CD4-positive, alpha-beta T cell treated with Interleukin-12 subunit alpha and Interleukin-12 subunit beta, for 1 hour (primary cell): ENCODE measurements around the gene SLC2A5.

ENCODE experiments used
- DNase-seq: peaks from one replicate; pipeline ENCODE4 v3.0.0-alpha.2; 2020

SLC2A5 gene

GRCh38 chr1:9087411-9088125, 18.1 kb upstream of the SLC2A5 start:
- DNase-seq: no peak

DNA sequence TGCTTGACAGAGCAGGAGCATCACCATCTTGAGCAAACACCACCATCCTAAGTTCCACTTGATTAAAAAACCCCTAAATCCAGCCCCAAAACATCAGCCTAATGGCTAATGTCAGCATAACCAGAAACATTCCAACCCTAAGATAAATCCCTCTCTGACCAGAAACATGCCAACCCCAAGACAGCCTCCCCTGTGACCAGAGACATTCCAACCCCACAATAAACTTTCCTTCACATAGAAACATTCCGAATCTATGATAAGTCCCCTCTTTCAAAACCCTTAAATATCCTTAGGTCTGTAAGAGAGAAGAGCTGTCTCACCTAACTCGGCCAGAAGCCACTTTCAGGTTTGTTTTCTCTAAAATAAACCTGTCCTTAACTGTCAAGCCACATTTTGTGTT, 17.4 kb upstream of the SLC2A5 start:
- DNase-seq: no peak

DNA sequence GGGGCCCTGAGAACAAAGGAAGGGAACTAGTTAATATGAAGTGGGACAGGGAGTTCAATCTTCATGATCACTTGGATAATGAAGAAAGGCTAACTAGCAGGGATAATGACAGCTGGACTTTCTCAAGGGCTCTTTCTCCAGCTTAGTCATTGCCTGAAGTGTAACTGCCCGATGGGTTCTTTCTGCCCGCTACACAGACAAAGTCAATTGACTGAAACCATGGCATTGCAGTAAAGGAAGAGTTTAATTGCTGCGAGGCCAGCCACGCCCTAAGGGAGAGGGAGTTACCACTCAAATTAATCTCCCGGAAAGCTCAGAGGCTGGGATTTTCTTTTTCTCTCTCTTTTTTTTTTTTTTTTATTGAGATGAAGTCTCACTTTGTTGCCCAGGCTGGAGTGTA, 16.6 kb upstream of the SLC2A5 start:
- DNase-seq: no peak

- no peak for DNase-seq
These were observed 16.0 kb upstream of the SLC2A5 start for GRCh38 chr1:9085306-9085940.

GRCh38 chr1:9084906-9085305, 15.5 kb upstream of the SLC2A5 start:
- no peak for DNase-seq

DNA sequence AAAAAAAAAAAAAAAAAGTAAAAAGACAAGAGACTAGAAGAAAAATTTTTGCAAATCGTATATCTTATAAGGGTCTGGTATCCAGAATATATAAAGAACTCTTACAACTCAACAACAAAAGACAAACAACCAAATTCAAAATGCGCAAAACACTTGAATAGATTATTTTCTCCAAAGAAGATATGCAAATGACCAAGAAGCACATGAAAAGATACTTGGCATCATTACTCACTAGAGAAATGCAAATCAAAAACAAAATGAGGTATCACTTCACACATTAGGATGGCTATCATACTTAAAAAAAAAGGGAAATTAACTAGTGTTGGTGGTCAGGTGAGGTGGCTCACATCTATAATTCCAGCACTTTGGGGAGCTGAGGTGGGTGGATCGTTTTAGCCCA, 12.0 kb upstream of the SLC2A5 start:
- DNase-seq: no peak

DNA sequence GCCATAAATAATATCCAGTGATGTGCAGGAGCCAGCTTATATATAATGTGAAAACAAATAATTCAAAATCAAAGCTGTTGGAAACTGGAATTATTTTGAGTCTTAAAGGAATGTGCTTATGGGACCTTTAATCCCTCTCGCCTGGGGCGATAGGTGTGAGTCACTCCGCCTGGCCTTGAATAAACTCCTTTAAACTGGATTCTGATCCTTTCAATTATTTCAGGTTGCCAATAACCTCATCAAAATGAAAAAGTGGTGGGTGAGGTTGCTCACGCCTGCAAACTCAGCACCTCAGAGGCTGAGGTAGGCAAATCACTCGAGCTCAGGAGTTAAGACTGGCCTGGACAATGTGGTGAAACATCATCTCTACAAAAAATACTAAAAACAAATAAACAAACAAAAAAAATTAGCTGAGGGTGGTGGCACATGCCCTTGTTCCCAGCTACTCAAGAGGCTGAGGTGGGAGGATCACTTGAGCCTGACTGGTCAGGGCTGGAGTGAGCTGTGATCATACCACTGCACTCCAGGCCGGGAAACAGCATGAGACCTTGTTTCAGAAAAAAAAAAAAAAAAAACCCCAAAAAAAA, 11.4 kb upstream of the SLC2A5 start:
- DNase-seq: no peak

DNA sequence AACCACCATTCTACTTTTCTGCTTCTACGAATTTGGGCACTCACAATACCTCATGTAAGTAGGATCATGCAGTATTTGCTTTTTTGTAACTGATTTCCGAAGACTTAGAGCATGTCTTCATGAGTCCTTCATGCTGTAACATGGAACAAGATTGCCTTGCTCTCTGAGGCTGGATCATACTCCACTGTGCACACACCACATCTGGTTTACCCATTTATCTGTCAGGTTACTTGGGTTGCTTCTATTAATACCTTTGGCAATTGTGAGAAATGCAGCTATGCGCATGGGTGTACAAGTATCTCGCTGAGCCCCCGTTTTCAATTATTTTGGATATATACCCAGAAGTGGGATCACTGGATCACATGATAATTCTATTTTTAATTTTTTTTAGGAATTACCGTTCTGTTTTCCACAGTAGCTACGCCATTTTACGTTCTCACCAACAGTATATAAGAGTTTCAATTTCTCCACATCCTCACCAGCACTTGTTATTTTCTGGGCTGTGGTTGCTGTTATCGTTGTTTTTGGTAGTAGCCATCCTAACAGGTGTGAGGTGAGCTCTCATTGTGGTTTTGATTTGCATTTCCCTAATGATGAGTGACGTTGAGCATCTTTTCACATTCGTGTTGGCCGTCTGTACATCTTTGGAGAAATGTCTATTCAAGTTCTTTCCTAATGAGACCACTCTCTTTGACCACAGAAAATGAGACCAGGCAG, 10.7 kb upstream of the SLC2A5 start:
- DNase-seq: no peak

- no peak for DNase-seq
These were observed 9.5 kb upstream of the SLC2A5 start for GRCh38 chr1:9078752-9079500.

- no peak for DNase-seq
These were observed 8.7 kb upstream of the SLC2A5 start for GRCh38 chr1:9078015-9078751.

DNA sequence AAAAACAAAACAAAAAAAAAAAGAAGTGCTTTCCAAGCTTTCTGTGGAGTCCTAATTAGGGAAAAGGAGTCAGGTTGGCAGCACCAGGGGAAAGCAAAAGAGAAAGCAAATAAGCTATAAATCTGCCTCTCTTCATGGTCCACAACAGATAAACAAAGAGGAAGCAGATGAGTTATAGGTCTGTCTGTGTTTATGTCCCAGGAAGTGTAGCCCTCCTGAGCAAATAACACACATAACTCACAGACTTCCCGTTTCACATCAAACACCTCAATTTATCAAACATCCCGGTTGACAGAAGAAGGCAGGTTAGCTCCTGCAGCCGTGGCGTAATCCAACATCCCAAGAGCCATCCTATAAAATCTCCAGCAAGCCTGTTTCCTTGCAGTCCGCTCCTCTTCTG, 5.6 kb upstream of the SLC2A5 start:
- no peak for DNase-seq

DNA sequence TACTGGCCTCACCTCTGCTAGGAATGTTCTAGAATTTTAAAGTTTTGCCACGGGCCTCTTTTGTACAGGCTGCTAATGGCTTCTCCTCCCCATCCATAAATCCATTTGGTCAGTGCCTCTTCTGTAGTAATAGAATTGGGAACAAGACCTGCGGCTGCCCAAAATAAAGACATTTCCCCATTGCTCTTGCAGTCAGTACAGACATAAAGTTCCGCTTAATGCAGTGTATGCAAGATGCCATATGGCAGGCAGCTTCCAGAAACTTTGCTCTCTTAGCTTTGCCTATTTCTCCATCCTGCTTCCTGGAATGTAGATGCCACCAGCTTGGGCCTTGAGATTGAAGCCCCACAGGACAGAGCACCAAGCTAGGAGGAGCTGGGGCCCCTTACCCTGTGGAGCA, 3.7 kb upstream of the SLC2A5 start:
- no peak for DNase-seq

DNA sequence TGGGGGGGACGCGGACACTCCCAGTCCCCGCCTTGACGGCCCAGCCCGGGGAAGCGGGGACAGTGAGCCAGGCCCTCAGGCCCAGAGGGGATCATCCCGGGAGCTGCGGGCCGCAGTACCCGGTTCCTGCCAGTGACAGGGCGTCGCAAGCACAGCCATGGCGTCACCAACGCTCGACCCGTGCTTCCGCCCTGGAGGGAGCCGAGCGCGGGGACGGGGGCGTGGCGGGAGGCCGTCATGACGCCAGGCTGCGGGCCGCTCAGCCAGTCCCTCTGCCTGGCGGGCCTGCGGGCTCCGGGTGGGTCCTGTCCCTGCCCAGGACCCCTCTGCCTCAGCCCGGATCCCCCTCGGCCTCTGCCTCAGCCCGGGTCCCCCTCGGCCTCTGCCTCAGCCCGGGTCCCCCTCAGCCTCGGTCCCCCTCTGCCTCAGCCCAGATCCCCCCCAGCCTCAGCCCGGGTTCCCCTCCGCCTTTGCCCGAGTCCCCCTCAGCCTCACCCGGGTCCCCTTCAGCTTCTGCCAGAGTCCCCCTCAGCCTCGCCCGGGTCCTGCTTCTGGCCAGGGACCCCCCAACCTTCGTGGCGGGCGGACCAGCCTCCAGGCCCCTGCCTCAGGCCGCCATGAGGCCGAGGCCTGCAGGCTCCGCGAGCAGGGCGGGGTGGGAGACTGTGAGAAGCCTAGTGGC, 2.3 kb upstream of the SLC2A5 start:
- DNase-seq: no peak

DNA sequence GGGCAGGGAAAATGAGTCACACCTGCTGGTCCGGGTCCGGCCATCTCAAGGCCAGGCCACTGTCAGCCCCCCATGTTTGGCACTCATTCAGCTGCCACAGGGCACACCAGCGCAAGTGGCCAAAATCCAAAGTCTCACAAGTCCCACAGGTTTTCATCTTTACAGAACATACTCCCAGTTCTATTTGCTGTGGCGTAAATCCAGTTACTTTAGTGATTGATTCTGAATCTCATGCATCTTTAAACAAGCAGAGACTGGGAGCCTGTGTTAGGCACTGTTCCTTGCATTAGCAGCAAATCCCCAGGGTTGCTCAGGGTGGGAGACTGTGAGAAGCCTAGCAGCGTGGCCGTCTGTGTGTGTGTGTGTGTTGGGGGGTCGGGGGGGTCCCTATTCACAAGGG, 1.1 kb upstream of the SLC2A5 start:
- no peak for DNase-seq

DNA sequence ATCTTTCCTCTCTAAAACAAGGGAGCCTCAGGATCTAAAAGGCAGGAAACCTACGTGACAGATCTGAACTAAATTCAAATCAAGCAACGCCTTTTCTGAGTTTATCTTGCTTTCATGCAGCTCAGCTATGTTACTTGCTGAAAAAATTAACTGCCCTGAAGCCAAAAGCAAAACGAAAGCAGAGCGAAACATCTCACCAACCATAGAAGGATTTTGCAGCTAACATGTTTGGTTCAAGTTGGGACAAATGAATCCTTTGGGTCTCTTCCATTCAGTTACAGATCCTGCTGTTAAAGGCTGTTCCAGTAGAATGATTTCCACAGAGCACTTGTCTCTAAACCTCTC, 482 bp downstream of the SLC2A5 start:
- no peak for DNase-seq

GRCh38 chr1:9066945-9067807, 2.3 kb downstream of the SLC2A5 start:
- no peak for DNase-seq

DNA sequence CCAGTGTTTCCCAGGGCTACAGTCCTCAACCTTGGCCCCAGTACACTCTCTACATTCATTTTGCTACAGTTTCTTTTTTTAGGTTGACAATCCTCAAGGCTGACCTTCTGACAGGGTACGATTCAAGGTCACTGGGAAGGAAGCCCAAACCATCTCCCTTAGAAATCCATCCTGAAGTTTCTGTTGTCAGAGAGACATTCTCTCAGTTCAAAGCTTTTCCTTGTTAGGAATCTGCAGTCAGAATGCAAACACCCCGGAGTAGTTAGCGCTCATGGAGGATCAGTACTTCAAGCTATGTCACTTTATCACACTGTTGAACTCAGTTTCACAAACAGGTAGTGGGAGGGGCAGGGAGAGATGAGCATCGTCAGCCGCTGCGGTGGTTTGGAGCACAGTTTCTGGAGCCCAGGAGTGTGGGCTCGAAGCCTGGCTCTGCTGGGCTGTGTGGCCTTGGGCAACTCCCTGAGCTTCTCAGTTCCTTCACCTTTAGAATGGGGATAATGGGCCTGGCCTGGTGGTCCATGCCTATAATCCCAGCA, 4.2 kb downstream of the SLC2A5 start:
- DNase-seq: no peak

DNA sequence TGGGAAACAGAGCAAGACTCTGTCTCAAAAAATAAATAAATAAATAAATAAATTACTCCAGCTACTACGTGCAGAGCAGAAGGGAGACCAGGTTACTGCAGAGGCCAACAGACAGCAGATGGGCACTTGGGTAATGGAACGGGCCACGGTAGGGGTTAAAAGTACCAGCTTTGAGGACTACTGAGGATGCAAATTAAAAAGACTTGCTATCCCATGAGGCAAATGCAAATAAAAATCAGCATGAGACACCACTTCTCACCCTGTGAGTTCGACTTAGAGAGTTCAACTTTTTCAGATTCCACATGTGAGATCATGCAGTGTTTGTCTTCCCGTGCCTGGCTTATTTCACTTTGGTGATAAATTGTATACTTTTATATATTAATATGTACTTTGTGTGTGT, 6.6 kb downstream of the SLC2A5 start:
- DNase-seq: no peak

- no peak for DNase-seq
These were observed 7.4 kb downstream of the SLC2A5 start for GRCh38 chr1:9062021-9062471.

DNA sequence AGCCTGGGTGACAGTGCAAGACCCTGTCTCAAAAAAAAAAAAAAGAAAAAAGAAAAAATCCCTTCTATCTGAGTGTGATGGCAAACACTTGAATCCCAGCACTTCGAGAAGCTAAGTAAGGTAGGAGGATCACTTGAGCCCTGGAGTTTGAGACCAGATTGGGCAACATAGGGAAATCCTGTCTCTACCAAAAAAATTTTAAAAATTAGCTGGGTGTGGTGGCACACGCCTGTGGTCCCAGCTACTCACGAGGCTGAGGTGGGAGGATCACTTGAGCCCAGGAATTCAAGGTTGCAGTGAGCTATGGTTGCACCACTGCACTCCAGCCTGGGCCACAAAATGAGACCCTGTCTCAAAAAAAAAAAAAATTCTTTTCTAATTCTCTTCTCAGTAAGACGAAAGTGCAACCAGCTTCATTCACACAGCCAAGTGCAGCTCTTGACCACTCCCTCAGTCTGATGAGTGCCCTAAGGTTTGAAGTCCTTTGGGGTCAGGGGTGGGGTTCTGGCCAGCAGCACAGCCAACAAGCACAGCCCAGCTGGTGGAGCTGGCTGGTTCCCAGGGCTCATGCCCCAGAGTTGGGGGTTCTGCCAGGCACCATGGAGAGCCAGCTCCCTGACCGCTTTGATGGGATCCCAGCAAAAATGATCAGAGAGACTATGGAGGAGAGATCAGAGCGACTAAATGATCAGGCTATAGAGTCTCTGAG, 8.0 kb downstream of the SLC2A5 start:
- DNase-seq: no peak
